Embryonic facial prominence (tissue), 1 donor: Measurements from ENCODE around the gene ILKAP.

Source experiments
- DNase-seq: peaks from one replicate; pipeline ENCODE4 v3.0.0-alpha.2; 2016; ENCODE audit errors: extremely low spot score

The ILKAP gene

DNA sequence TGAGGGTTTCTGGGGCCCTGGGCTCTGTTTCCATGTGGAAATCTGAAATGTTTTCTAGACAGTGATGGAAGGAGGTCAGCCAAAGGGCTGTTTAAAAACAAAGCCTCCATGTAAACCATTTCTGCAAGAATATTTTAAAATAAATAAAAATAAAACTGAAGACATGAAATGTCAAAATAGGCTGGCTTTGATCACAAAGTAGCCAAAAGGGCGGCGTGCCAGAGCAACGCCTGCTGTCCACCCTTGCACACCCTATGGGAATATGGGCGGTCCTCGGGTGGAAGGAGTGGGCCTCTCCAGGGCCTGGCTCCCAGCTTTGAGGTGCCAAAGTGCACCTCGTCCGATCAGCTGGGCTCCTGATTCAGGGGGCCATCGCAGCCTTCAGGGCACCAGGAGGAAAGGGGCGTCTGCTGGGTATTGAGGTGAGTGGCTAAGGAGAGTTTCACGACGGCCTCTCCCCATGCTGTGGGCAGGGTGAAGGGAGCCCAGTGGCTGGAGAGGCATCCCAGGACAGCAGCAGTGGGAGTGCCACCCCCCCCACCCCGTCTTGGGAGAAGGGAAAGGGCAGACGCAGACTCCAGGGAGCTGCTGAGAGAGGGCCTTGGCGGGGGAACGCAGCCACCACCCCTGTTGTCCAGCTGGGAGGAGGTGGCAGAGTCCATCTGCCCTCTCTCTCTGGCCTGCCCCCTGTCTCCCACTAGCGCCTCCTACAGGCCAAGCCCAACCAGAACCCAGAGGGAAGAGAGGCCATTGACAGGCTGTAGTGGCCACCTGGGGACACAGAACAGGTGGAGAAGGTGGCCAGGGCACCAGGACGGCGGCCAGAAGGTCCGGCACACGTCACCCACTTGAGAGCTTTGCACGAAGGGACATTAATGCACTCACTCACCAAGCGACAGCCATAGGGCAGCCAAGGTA, 50.5 kb downstream of the ILKAP start:
- no peak for DNase-seq

DNA sequence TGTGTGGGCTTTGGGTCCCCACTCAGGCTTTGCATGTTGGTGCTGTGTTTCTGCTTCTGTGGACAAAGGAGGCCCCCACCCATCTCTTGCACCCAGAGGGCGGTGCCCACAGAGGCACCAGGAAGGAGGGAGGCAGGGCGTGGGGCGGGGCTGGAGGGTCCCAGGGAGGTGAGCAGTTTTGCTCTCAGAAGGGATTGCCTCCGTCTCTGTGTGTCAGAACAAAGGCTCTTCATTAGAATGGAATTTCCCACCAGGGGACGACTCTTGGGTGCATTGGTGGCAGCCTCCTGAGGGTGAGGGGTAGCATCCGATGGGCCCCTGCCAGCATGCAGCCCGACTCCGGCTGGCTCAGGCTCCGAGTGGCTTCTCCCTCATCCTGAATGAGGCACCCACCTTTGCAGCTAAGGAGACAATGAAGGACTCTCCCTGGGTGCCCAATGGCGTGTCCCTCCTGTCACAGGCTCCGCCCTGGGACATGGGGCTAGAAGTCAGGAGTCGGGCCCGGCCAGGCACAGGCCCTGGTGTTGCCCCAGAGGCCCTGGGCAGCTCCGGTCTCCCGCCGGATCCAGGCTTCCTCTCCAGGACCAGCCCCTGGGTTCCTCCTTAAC, 51.8 kb downstream of the ILKAP start:
- DNase-seq, result no peak

DNA sequence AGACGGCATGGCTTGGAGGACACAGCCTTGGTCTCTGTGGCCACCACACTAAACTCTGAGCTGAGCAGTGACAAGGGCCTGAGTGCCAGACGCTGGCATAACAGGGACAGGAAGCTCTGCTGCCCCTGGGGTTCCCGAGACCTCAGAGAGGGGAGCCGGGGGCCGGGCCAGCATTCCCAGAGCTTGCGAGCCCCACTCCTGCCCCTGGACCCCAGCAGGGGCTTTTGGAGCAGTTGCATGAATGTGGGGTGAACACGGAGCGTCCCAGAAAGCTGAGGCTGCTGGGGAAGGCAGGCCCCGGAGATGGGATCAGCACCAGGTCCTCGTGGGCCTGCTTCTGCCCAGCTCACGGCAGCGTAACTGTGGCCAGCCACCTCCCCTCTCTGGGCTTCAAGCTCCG, 52.3 kb downstream of the ILKAP start:
- DNase-seq, result no peak

DNA sequence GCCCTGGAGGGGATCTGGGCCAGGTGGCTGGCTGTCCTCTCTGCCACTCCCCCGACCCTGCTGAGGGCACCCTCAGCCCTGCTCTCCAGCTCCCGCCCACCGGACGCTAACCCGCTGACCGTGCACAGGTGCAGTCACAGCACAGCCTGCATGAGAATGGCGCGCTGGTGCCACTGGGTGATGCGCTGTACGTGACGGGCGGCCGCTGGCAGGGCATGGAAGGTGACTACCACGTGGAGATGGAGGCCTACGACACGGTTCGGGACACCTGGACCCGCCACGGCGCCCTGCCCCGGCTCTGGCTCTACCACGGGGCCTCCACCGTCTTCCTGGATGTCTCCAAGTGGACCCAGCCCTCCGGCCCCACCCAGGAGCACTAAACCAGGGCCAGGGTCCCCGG, 52.8 kb downstream of the ILKAP start:
- no peak for DNase-seq

DNA sequence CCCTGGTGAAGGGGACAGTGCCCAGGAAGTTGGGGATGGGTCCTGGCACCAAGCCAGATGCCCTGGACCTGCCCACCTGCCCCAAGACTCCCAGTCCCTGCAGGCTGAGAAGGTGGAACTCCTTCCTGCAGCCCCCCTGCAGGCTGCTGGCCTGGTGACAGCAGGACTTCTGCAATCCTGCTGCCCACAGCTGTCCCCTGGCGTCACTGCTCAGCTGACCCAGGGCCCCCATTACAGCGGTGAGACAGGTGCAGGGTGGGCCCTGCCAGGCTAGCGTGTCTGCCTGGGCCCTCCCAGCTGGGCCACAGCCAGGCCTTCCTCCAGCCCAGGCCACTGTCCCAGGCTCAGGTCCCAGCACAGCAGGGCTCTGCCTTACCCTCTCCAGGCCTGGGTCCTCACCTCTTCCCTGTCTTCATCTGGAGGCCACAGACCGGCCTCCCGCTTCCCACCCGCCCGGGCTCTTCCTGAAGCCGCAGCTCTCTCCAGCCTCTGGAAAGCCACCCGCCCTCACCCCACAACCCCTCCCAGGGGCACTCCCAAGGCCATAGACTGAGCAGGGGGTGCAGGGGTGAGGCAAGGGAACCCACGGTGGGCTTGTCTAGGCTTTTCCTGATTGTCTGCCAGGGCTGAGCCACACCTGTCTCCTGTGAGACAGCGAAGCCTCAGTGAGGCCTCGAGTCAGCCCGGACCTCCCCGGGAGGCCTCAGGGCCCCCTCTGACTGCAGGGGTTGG, 53.5 kb downstream of the ILKAP start:
- no peak for DNase-seq

DNA sequence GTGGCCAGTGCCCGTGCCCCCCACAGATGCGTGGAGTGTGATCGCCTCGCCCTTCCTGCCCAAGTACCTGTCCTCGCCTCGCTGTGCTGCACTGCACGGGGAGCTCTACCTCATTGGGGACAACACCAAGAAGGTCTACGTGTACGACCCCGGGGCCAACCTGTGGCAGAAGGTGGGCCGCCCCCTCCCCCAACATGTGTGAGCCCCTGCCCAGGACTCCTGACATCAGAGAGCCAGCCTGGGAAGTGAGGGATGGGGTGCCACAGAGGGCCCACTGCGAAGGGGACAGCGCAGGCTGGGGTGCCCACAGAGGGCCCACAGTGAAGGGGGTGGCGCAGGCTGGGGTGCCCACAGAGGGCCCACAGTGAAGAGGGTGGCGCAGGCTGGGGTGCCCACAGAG, 54.5 kb downstream of the ILKAP start:
- no peak for DNase-seq

DNA sequence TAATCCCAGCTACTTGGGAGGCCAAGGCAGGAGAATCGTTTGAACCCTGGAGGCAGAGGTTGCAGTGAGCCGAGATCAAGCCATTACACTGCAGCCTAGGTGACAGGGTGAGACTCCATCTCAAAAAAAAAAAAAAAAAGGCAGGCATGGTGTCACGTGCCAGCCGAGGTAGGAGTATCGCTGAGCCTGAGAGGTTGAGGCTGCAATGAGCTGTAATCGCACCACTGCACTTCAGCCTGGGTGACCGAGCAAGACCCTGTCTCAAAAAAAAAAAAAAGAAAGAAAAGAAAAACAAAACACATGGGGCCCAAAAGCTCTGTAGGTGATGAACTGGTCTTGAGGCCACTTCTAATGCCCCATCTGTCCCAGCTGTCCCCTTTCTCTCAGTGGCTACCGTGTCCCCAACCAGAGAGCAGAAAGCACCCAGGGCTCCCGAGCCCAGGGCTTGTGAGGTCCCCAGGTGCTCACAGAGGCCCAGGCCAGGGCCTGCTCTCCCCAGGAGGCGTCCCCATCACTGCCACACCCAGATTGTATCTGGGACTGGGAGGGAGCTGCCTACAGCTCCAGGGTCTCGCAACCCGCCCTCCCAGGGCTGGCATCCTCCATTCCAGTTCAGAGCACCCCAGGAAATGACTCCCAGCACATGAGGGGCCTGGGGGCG, 56.5 kb downstream of the ILKAP start:
- no peak for DNase-seq

DNA sequence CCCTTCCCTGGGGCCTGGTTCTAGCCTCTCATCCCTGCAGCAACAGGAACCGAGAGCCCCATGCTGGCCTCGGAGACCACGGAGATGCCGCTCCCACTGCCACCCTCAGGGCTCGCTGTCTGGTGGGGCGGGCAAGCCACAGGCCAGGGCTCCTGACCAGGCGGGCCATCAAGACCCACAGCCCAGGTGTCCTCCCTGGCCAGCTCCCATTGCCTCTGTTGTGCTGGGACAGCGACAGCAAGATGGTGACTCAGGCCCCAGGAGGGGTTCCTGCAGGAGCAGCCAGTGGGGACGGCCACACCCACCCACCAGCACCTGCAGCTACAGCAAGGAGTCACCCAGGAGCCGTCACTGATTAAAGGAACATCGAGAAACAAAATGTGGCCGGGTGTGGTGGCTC, 57.6 kb downstream of the ILKAP start:
- no peak for DNase-seq

DNA sequence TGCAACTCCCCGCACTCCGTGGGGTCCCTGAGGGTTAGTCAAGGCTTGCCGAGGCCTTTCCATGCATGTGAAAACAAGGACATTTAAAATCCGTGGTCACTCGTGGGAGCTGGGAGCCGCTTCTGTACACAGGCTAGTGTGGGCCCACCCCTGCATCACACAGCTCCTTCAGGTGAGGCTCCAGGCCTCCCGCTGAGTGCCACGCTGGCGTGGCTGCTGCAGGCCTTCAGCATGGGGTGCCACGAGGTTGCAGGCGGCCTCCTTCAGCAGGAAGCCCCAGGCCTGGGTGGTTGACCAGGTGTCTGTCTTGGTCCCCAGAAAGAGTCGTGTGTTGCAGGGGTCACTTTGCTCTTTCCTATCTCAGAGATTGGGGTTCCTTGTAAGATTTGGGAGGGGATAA, 58.4 kb downstream of the ILKAP start:
- no peak for DNase-seq

DNA sequence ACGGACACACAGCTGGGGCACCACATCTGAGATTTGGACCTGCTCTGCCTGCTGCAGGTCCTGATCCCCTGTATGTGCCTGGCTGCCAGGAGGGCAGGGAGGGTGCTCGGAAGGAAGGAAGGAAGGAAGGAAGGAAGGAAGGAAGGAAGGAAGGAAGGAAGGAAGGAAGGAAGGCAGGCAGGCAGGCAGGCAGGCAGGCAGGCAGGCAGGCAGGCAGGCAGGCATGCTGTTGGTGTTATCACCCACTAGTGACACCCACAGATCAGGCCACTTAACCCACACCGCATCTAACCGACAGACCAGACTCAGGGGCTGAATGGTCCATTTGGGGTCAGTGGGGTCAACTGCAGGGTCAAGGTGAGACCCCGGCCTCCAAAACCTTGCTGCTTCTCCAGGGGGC, 59.2 kb downstream of the ILKAP start:
- DNase-seq, result no peak

DNA sequence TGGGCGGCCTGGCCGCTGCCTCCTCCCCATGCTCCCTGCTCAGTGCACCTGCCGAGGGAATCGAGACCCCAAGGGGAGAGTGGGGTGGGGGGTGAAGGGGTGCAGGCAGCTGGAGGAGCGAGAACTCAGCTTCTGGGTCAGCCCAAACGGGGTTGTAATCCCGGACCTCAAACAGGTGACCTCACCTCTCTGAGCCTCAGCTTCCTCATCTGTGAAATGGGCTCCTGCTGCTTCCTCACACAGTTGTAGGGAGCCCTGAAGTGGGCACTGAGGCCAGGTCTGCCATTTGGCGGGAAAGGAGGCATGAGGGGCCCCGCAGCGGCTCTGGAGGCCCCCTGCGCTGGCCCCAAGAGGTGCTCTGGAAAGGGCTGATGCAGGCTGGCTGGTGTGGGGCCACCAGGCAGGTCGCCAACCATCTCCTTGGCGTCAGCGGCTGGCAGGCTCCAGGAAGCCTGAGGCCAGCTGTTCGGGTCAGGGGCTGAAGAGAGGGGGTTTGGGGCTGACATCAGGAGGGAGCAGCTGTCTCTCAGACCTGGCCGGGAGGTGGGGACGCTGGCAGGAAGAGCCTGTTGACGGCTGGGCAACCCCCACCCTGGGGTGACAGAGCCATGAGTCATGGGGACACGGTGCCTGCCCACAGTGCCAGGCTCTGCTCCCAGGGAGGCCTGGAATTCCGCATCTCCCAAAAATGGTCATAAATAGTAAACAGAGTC, 60.1 kb downstream of the ILKAP start:
- no peak for DNase-seq

DNA sequence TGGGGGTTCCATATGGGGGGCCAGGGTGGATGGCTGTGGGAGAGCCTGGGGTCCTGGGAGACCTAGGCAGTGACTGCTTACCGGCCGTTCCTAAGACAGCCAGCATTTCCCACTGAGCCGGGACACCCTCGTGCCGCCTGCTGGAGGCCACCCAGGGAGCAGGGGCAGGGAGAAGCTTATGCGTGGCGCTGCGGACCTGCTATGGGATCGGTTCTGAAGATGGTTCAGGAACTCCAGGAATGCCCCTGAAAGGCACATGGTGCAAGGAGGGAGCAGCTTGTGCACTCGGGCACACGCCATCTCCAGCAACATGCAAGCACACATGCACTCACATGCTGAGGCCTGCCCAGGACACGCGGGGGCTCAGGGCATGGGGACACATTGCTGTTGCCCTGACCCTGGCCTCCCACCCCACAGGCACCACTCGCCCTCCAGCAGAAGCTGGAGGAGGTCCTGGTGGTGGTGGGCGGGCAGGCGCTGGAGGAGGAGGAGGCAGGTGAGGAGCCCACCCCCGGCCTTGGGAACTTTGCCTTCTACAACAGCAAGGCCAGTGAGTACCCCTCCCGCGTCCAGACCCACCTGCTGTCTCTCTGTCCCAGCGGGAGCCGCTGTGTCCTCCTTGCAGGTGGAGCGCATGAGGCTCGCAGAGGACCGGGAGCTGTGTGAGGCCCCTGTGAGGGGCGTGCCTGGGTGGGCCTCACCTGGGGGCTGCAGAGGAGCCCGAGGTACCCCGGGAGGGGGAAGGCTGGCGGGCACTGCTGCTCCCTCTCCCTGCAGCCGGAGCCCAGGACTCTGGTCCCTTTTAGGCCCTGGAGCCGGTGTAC, 60.9 kb downstream of the ILKAP start:
- no peak for DNase-seq

DNA sequence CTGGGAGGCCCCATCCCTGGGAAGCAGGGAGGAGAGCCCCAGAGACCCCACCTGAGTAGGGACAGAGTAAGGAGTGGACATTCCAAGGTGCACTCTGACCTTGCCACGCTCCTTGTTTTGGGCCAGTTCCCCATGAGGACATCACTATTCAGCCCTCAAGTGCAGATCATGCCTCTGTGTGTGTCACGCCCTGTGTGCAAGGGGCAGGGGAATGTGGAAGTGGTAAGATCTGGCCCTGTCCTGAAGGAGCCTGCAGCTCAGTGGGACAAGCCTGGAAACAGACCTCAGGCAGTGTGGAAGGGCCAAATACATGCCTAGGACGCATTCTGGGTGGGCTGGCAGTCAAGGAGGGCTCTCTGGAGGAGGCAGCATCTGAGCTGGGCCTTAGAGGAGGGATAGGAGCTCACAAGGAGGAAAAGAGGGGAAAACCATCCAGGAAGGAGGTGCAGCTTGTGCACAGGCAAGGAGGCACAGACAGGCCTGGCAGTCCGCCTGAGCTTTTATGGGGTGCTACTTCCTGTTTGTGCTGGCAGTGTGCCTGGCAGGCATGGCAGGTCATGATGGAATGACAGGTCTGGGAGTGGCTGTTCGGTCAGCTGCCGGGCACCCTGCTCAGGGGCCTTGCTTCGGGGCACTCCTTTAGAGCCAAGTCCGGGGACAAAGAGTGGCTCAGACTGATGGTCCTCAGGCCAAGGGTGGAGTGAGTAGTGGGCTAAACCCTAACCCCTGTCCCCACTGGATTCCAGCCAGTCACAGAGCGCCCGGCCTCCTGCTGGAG, 61.8 kb downstream of the ILKAP start:
- DNase-seq, result no peak

DNA sequence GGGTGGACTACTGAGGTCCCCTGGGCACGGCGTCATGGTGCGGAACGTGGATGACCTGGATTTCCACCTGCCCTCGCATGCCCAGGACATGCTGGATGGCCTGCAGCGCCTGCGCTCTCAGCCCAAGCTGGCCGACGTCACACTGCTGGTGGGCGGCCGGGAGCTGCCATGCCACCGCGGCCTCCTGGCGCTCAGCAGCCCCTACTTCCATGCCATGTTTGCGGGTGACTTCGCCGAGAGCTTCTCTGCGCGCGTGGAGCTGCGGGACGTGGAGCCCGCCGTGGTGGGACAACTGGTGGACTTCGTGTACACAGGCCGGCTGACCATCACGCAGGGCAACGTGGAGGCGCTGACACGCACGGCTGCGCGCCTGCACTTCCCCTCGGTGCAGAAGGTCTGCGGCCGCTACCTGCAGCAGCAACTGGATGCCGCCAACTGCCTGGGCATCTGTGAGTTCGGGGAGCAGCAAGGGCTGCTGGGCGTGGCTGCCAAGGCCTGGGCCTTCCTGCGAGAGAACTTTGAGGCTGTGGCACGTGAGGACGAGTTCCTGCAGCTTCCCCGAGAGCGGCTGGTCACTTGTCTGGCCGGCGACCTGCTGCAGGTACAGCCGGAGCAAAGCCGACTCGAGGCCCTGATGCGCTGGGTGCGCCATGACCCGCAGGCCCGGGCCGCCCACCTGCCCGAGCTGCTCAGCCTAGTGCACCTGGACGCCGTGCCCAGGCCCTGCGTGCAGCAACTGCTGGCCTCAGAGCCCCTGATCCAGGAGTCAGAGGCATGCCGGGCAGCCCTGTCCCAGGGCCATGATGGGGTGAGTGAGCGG, 62.6 kb downstream of the ILKAP start:
- DNase-seq, result no peak

DNA sequence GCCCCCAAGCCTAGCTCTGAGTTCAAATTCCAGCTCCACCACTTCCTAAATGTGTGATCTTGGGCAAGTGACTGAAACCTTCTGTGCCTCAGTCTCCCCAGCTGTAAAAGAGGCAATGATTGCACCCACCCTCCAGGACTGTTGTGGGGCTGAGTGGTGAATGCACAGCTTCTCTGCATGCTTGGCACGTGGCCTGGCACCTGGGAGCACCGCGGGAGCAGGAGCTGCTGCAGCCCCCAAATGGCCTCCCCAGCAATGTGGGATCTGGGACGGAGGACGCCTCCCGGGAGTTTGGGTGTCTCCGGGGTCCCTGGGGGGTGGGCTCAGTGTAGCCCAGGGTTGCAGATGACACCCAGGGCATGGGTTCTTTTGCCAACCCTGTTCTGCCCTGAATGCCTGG, 63.5 kb downstream of the ILKAP start:
- no peak for DNase-seq

DNA sequence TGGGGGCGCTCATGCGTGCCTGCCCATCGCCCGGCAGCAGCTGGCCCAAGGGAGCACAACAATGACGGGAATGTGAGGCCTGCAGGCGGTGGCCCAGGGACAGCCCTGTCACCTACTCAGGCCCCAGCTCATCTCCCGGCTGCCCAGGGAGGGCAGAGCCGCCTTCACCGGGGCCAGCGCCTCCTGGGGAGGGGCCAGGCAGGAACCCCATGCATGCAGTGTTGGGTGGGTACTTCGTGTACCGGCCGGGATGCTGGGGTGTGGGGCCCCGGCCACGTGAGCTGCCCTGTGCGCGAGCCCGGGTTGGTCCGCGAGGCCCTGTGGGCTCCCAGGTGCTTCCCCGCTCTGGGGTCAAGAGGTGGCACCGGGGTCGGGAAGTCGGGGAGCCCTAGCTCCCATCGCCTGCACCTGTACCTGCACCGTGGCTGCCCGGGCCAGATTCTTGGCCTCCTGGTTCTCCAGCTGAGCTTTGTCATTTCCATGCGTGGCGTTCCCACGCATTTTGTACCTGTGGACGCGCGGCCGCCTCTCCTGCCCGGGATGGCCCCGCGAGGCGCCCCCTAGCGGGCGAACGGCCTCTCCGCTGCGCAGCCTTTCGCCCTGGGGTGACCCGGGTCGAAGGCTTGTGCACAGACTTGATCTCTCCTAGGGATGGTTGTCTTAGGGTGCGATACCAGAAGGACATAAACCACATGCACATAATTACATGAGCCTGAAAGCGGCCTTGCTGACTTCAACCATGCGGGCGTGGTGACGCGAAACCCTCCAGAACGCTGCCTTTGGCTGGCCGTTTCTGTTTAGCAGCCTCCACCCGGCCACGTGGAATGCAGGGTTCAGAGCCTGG, 64.1 kb downstream of the ILKAP start:
- no peak for DNase-seq

DNA sequence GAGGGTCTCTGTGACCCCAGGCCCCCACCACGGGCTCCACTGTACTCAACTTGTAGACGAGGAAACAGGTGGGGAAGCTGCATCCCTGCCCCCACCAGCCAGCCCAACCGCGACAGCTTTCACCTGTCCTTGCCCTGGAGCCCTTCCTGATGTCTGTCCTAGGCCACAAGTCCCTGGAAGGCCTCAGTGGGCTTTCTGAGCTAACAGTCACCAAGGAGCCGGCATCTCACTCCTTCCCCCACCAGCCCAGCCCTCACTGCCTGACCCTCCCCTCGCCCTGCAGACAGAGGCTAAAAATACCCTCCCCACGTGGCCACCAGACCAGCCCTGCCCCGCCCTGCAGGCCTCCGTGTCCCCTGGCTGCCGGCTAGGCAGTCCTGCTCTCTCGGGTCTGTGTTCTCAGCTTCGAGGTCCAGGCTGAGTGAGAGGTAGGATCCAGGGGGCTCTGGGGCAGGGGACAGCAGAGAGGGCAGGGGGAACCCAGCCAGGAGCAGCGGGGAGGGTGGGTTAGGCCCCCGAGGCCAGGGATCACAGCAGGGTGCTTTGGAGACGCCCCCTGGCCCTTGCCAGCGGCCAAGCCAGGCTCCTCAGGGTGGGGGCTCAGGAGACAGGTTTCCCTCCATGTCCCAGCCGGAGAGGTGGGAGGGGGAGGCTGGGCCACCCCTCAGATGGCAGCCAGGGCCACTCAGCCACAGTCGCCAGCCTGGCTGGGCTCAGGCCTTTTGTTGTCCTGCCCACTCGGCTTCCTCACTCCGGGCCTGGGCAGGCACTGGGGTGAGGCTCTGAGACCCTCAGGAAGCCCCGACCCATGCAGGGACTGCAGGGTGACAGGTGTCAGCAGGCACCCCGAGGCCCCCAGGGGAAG, 64.9 kb downstream of the ILKAP start, which contains the start of gene KLHL30:
Gene KLHL30, plus strand, starts transcription at position 338 of the 865 bp plus-strand sequence. CDS start 2,087 bp downstream, outside the sequence.
- no peak for DNase-seq
